Gastrocnemius medialis (tissue), 4 donors: Measurements from ENCODE around the gene PPP1R17.
A peak's percentile ranks its signal among the peaks of the same experiment; 100 is the strongest.

Source experiments
- CTCF ChIP-seq, 5 experiments: fragments of 450-650 bp in 3 of 5; fragments of 200-600 bp in 2 of 5; sonication (generic) in 2 of 5; IDR thresholded peaks in 4 of 5; conservative IDR thresholded peaks in 1 of 5; 1 replicate in 4 of 5; 2 replicates in 1 of 5; pipeline ENCODE4 v1.5.1; 2016 to 2019; ENCODE audit warnings: antibody characterized with exemption in 5 of 5, mild to moderate bottlenecking in 3 of 5, moderate library complexity in 3 of 5
- POLR2A ChIP-seq, 2 donors: fragments of 450-650 bp; IDR thresholded peaks; one replicate each; pipeline ENCODE4 v1.6.1; 2017; ENCODE audit warnings: antibody characterized with exemption in 2 of 2, mild to moderate bottlenecking in 2 of 2, moderate library complexity in 2 of 2

GRCh38 chr7:31744294-31744874 lies 57.4 kb downstream of the PPP1R17 start:
- TF ChIP-seq CTCF (IDR thresholded peaks at IDR 0.05 in 4 of 5, conservative IDR thresholded peaks at IDR 0.05 in 1 of 5): peak; percentile 42 to 74 (median 68)
- TF ChIP-seq POLR2A (IDR thresholded peaks at IDR 0.05): no peak
